Activated CD8-positive, alpha-beta memory T cell treated with anti-CD3 and anti-CD28 coated beads for 48 hours (primary cell): ENCODE measurements around the gene PCNX1.

ENCODE experiments used
- DNase-seq, 3 experiments: peaks; one replicate each; pipeline ENCODE4 v3.0.0-alpha.2; 2020; ENCODE audit warnings: low read depth in 2 of 3, low spot score in 2 of 3

The PCNX1 gene

DNA sequence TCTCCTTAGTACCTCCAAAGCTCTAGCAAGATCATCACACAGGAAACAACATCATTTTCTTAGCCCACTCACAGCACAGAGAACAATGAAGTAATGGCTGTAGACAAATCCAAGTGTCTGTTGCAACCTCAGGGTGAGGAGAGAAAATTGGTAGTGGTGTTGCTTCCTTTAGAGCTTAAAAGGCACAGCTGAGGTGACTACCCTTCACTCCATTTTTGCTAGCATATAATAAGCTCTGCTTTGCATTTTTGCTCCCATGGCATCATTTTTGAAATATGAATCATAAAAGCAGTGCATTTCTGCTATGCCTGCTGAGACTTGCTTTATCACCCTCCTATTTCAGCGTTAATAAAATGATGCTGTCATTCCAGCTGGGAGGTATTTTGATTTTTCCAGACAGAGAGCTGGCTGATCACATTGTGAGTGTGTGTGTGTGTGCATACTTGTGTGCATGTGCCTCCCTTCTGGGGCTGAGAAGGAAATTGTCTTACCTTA is 18.5 kb upstream of the PCNX1 start:
- DNase-seq = no peak

DNA sequence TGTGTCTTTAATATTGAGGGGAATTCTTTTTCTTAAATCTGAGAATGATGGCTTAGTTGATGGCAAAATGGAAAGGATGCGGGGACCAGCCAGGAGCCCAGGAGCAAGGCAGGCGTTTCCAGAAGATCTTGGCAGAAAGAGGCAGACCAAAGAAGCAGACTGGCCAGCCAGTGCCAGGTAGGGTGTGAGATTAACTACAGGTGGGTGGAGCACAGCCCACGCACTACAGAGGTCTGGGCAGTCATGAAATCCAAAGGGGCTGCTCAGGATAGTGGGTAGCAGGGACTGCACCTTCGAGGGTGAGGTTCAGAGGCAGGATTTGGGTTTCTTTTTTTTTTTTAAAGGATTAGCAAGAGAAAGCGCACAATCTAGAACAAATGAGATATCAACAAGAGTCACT is 17.7 kb upstream of the PCNX1 start:
- DNase-seq = no peak

DNA sequence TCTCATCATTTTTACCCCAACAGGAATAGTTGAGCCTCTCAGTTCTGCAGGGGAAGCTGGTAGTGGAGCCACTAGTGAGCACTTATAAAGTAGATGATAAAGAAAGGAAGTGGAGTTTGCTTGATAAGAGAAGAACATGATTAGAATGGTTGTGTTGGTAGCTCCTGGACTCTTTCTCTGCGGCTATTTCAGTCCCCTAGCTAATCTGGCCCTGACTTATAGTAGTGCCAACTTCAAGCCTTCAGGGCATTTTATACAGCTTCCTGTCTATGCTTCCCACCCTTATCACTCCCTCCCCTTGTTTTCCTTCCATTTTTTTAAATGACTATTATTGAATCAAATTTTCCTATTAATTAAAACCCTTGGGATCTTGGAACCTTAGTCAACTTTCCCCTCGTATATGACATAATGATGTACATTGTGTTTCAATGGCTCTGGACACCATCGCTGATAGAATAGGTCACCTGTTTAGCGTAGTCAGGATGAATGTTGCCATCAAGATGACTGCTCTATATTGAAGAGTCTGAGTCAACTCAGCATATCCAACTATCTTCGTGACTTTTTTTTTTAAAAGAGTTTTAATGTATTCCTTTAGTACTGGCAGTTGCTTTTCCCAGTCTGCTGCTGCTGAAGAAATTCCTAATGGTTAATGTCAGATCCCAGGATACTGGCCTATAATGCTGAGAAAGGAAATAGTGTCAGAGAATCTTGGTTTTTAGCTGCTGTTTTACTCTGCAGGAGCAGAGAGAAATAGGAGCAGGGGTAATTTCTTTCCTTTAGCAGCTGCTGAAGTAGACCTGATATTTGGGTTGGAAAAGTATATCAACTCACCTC is 16.2 kb upstream of the PCNX1 start:
- no peak for DNase-seq

DNA sequence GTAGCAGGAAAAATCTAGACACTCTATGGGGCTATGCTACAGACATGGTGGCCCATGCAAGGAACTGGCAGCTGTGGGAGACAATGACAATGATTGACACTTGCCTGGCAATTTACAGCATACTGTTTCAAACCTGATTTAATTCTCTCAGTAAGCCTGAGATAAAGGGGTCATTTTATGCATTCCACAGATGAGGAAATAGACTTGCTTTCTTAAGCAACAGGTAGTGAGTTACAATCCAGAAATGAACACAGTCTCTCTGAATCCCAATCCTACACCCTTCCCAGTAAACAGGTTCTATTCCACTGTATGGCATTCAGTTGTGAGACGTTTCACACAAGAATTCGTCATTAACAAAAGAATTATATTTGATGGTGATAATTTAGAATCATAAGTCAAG is 15.5 kb upstream of the PCNX1 start:
- no peak for DNase-seq

DNA sequence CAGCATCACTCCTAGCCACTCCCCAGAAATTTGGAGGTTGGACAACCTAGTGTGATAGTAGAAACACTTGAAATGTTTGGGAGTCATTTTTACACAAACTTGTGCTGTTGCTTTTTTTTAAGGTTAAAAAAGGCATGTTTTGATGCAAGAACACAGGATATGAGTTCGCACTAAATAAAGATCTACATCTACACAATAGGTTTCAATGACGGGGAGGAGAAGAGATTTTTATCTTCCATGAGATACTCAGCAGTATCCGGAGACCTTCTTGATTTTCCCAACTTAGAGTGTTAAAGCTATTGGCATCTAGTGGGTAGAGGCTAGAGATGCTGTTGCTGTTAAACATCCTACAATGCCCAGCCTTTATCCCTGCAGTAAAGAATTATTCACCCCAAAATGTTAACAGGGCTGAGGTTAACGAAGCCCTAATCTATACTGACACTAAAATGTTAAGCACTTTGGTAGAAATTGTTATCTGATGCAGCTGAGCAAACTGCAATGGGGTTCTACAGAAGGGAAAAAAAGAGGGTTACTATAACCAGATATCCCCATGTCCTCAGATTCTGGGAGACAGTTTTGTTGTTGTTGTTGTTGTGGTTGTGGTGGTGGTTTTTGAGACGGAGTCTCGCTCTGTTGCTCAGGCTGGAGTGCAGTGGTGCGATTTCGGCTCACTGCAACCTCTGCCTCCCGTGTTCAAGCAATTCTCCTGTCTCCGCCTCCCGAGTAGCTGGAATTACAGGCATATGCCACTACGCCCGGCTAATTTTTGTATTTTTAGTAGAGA is 14.0 kb upstream of the PCNX1 start:
- DNase-seq = no peak

DNA sequence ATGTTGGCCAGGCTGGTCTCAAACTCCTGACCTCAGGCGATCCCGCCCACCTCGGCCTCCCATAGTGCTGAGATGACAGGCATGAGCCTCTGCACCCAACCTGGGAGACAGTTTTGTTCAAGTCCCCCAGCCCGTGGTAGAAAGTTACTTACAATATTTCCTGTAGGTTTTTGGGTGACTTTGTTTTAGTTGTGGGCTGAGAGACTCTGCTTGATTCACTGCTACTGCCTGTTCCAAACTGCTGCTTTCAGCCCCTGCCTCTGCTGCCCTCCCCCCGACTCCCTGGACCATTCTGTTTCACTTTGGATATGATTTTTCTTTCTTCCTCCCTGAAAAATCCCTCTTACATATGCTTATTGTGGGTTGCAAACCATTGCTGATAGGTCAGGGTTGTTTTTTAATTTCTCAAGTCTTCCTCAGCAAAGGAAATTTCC is 13.4 kb upstream of the PCNX1 start:
- no peak for DNase-seq

DNA sequence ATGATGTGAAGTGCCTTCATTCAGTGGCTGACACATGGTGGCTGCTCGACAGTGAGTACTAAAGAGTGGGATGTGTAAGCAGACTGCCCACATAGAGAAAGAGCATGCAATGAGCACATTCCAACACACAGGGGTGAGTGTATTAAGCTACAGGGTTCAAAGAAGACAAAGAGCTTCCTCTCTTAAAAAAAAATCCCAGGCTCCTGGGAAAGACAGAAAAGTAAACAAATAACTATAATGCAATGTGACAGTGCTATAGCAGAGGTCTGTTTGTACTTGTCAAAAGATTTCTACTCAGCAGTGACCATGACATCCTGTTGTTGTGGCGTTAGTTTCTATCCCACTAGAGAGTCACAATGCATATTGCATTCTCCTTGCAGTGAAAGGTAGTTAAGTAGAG is 12.4 kb upstream of the PCNX1 start:
- DNase-seq = no peak

DNA sequence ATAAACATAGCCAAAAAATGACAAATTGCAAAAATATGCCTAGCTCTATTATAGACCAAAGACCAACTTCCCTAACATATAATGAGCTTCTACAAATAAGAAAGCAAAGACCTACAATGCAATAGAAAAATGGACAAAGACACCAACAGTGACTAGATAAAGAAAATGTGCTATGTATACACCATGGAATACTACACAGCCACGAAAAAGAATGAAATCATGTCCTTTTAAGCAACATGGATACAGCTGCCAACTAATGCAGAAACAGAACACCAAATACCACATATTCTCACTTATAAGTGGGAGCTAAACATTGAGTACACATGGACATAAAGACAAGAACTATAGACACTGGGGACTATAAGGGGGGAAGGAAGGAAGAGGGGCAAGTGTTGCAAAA is 10.9 kb upstream of the PCNX1 start:
- no peak for DNase-seq

DNA sequence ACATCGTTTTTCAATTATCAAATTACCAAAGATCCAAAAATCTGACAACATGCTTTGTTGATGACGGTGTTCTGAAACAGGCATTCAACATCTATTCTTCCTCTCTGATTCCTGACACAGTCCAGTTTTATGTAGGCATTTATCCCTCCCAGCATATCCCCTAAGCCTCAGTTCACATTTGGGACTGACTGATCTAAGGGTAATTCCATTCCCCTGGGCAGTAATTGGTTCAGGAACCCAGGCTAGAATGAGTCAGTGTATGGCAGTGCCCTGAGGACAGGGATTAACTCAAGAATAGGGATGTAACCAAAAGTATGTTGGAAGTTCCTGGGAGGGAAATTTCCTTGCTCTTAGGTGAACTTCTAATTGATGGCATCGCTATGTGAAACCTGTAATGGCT is 10.3 kb upstream of the PCNX1 start:
- DNase-seq = no peak

DNA sequence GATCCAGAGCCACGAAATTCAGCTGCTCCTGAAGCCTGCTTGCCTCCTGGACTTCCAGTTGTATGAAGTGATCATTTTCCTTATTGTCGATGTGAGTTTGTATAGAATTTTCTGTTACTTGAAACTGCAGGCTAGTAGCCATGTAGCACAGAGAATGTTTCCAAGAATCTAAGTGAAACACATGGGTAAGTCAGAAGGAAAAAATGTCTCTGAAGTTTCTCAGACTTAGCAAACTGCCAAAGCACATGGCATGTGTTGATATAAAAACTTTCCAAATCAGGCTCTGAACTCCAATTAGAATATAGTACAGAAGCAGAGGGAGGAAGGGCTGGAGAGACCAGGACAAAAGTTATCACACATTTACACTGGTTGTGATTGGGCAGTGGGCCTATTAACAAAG is 9.8 kb upstream of the PCNX1 start:
- no peak for DNase-seq

DNA sequence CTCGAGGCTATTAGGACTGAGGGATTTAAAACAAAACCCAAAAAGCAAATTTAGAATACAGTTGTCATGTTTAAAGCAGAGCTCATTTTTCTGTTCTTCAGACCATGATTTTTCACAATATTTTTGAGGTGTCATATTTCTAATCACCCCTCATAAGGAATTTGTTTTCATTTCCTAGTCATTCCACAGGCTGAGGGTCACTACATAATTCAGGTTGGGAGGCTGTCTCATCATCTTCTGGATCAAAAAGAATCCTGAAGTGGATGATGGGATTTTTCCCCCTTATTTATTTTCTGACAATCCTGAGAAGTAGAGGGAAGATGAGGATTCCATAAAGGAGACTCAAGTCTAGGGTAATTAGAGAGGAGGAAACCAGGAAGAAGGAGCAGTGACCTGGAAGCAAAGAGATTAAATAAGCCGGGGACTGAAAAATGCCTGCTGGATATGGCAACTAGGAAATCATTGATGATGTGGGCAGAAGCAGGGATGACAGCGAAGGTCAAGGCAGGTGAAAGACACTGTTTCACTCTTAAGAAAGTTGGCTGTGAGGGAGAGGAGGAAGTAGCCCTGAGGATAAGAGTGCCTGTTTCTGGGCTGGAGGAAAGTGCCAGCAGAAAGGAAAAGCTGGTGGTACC is 9.0 kb upstream of the PCNX1 start:
- DNase-seq = no peak

DNA sequence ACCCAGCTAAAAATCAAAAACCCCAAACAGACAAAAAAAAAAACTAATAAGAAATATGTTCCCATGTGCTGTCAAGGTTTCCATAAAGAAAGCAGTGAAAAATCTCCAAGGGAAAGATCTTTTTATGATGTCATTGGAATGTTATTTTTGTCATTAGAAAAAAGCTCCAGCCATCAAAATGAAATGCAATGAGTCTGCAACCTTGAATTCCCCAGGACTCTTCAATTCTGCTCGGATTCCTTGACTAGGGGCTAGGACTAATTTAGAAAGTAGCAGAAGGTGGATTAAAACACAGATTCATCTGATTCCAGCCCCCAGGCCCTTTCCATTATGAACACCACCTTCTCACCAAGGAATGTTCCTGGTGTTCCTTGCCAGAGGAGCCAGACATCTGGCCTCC is 6.0 kb upstream of the PCNX1 start:
- no peak for DNase-seq

DNA sequence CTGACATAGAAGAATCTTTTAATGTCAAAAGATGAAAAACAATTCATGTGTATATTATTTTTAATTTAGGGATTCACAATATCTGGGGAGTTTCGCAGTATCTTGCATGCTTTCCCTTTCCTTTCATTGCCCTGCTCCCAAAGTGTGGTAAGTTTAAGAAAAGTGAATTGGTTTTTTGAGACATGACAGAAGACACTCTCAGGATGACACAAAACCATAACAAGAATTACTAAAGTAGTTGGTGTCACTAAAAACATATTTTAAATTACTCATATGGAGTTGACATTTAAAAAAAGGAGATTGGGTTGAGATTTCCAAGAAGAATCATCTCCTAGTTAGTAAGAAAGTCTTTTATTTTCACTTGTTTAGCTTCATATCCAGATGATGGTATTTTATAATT is 5.1 kb upstream of the PCNX1 start:
- no peak for DNase-seq

DNA sequence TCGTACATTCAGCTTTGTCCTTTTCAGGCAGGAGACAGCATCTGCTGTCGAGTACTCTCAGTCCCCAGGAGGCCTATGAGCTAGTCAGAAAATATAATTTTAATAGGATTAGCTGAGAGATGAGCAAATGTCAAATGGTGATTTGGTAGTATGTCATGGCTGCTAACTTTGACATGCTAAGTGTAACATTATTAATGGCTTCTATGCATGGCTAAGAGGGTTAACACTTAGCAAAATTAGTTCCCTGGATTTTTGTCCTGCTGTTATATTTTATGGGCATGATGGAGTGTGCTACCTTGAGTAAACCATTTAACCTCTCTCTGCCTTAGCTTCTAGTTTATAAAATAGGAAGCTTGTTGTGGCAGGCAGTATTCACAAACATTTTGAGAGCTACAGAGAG is 2.9 kb upstream of the PCNX1 start:
- no peak for DNase-seq

DNA sequence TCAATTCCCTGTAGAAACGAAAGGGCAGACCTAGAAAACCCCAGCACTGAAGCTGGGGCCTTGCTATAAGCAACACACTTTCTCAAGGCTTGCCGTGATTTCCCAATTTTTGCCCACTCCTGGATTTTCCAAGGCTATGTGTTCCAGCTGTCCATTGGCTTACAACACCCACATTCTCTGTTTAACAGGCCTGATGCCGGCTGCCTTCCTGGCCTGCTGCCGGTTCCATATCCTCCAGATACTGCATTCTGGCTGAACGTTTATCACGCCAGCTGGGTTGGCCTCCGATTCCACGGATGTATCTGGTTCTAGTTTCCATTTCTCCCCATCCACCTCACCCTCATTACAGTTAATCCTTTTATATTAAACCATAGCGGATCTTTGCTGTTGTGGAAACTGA is 2.0 kb upstream of the PCNX1 start:
- DNase-seq = no peak

DNA sequence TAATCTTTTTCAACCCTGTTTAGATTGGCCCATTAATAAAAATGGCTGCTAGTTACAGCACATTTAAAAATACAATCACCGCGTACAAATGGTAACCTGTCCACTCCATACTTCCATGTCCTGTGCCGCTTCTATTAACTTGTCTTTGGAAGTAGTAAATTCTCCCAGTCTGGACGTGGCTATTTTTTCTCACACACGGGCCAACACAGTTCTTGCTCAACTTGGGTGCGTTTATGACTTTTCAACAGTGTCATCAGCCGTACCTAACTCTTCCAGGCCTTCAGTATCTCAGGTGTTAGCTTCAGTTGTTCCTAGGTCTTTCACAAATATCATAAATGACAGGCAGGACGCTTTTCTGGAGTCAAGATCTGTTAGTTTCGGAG is 475 bp upstream of the PCNX1 start:
- no peak for DNase-seq

DNA sequence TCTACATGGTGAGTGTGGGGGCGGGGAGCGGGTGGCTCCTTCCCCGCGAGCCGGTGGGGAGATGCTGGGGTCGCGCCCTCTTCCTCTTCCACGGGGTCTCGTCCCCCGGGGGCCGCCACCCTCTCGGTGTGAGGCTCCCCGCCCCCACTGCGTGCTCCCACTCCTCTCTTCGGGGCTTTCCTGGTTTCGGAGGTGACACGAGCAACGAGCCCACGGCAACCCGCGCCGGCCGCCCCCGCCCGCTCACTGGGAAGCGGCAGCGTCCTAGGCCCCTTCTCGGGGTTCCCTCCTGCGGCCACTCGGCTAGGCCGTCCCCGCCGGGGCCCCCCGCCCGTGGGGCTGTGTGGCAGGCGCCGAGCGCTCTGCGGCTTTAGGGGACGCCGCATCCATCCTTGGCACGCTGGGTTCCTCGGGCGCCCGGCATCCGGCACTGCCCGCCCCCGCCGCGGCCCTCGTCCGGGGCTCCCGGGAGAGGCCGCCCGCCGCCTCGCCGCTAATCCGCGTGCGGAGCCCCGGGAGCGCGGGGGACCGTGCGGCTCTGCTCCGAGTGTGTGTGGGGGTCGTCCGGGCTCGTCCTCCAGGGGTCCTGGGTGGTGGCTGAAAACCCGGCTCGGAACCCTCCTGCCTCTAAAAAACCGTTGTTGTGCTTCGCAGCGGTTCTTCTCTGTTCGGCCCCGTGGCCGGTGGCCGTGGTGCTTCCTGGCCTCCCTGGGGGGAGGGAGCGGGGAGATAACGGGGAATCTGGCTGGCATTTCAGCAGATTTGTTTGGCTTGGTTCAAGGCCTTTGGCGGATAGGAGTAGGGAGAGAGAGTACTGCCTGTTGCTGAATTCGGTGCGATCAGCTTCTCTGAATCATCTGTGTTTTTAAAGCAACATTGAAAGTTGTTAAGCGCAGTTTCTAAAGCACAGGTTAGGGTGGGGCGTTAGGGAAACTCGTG is 1.0 kb downstream of the PCNX1 start:
- peak in 1 of 3 experiments; percentile 38 for DNase-seq

DNA sequence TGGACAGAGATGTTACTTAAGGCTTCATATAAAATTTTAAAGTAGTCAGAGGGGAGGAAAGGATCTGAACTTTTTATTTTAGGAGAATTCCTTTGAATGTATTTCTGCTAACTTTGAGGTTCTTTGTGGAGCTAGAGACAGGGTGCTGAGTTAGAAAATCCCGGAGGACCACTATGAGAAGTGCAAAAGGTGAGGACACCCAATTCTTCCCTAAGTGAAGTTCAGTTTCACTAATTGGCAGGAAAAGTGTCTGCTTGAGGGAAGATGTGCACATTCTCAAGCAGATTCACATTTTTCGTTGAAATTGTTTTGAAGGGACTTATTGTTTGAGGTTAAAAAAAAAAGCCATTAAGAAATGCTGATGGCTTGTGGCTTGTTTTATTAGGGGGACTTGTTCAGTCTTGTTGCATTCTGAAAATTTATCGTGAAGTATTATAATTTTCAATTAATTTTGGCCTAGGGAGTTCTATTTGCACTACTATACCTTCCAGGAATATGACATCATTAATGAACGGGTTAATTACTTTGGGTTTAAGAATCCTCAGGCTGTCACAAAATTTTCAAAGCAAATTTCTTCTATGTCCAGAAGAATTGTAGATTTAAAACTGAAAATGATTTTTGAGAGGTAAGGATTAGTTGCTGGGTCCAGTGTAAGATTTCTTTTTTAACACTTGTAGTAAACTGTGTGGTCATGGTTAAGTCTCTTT is 1.8 kb downstream of the PCNX1 start:
- DNase-seq = no peak

DNA sequence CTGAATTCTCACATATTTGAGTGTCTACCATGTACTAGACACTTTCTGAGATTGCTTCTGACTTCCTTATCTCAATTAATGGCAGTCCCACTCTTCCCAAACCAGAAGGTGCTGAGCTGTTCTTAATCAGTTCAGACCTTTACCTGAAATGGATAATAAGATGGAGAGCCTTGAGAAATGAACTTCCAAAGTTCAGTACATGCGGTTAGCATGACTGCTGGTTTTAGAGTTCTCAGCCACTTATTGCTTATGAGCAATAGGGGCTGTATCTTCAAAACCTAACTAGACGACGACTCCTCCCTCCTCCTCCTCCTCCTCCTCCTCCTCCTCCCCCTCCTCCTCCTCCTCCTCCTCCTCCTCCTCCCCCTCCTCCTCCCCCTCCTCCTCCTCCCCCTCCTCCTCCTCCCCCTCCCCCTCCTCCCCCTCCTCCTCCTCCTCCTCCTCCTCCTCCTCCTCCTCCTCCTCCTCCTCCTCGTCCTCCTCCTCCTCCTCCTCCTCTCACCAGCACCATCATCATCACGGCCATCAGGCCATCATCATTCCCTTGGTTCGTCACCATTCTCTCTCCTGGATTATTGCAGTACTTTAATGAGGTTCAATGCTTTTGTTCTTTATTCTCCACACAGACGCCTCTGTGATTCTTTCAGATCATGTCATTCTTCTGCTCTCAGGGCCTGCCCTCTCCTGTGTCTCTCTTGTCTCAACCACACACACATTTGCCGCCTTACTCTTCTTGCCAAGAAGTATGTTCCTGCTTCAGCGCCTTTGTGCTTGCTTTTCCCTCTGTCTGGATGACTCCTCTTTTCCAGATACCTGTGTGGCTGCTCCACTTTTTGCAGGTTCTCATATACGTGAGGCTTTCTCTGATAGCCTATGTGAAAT is 2.7 kb downstream of the PCNX1 start:
- DNase-seq = no peak
